GM19438 (cell line): ENCODE measurements around the gene RHOV.

Experiments
- ATAC-seq: cut with Tn5 transposase; IDR thresholded peaks from one replicate; pipeline ENCODE4 v1.9.1; 2021; ENCODE audit warnings: low read depth; ENCODE audit not compliant: unreplicated experiment

Gene RHOV

GRCh38 chr15:40846841-40847222, 27.2 kb downstream of the RHOV start:
- ATAC-seq: no peak

GRCh38 chr15:40845511-40846284, 28.3 kb downstream of the RHOV start:
- no peak for ATAC-seq

DNA sequence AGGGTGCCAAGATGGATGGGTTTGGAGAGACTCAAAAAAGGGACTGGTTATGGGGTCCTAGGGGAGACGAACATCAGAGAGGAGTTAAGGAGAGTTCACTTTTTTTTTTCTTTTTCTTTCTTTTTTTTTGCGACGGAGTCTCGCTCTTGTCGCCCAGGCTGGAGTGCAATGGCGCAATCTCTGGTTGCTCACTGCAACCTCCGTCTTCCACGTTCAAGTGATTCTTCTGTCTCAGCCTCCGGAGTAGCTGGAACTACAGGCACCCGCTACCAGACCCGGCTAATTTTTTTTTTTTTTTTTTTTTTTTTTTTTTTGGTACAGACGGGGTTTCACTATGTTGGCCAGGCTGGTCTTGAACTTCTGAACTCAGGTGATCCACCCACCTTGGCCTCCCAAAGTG, 29.0 kb downstream of the RHOV start:
- ATAC-seq: no peak

- no peak for ATAC-seq
Measured at GRCh38 chr15:40844696-40845030, 29.4 kb downstream of the RHOV start.

DNA sequence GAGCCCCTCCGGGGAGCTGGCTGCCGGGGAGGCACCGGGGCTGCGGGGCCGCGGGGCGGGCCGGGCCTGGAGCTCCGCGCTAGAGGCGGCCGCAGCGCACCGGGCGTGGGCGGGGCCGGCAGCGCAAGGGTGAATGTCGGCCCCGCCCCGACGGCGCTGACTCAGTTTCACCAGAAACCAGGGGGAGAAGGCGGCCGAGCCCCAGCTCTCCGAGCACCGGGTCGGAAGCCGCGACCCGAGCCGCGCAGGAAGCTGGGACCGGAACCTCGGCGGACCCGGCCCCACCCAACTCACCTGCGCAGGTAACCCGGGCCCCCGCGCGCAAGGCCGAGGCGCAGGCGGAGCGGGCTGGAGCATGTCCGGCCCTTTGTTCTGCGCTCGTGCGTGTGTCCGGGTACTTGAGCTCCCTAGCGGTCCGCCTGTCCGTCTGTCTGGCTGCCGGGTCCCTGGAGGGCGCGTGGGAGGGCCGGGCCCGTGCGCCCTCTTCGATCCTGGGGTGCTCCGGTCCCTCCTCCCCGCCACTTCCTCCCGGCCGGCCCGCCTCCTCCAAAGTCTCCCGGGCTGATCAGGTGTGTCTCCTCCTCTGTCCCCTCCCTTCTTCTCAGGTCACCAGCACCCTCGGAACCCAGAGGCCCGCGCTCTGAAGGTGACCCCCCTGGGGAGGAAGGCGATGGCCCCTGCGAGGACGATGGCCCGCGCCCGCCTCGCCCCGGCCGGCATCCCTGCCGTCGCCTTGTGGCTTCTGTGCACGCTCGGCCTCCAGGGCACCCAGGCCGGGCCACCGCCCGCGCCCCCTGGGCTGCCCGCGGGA, 29.9 kb downstream of the RHOV start, which contains the start of gene SPINT1:
Gene SPINT1 (plus strand): TSS at position 164 of the 811 bp plus-strand sequence. CDS start 507 bp downstream, at position 671.
- ATAC-seq: no peak

GRCh38 chr15:40843261-40843884, 30.7 kb downstream of the RHOV start:
- ATAC-seq: no peak

- no peak for ATAC-seq
Measured at GRCh38 chr15:40841741-40842140, 32.3 kb downstream of the RHOV start.

DNA sequence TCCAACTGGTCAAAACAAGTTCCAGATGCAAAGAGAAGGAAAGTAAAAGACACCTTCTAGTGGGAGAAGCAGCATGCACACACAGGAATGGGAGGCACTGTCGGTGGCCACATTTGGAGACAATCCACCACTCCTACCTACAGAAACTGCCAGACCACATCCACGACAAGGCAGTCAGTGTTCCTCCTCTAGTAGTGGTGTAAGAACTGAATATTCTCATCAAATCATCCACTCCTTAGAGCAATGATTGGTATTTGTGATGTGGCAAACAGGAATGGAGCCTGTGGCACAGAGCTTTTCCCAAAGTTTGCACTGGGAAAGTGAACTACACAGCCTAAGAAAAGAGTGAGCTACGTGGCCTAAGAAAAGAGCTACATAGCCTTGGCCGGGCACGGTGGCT, 35.3 kb downstream of the RHOV start:
- ATAC-seq: no peak

DNA sequence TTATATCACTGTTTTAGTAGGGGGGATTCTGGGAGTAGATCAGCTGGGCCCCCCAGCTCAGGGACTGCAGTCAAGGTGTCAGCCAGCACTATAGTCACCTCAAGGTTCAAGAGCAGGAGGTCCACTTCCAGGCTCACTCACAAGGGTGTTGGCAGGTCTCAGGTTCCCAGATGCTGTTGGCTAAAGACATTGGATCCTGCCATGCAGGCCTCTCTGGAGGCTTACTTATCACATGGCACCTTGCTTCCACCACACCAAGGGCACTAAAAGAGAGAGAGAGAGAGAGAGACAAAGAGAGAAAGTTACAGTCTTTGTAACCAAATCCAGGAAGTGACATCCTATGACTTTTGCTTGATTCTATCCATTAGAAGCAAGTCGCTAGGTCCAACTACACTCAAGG, 38.0 kb downstream of the RHOV start:
- ATAC-seq: no peak

- no peak for ATAC-seq
Measured at GRCh38 chr15:40832903-40833302, 41.1 kb downstream of the RHOV start.

DNA sequence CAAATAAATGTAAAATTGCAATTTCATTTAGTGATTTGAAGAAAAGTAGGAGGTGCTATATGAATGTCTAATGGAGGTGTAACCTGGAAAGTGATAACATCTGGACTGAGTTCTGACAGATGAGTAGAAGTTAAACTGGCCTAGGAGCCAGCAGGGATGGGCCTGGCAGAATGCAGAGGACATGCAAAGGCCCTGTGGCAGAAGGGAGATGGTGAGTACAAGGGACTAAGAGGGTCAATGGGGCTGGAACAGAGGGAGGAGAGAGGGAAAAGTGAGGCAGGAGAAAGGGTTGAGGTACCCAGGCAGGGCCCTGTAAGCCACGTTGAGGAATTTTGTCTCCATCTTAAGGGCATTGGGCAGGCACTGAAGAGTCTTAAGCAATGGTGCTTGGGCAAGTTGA, 42.2 kb downstream of the RHOV start:
- ATAC-seq: no peak

DNA sequence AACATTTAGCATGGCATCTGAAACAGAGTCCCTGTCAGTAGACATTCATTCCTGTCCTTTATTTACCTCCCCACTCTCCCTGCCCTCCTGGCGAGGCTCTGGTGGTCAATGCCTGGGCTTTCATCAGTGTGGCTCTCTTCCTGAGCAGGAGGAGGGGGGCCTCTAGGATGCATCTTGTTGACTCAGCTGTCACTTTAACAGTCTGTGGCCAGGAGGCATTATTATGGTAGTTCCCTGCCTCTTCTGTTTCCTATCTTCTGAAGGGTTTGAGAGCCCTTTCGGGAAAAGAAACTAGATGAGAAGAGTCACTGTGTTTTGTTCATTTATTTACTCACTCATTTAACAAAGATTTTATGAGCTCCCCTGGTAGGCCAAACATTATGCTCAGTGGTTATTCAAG, 43.1 kb downstream of the RHOV start:
- ATAC-seq: no peak

DNA sequence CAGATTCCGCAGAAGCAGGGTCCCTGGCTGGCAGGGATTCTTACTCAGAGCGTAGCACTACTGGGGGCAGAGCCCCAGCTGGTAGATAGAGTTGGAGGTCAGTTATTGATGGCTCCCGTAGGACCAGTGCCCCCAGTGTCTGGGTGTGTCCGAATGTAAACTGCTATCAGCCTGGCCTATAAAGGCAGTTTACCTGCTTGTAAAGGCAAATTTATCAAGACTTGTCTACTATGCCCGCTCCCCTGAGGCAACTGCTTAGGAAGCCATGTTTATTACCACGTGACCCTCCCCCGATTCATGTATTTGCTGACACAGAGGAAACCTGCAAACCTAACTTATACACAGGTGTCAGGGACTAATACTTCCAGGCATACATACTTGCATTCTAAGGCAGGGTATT, 44.9 kb downstream of the RHOV start:
- no peak for ATAC-seq

- ATAC-seq: no peak
Measured at GRCh38 chr15:40828447-40829036, 45.5 kb downstream of the RHOV start, which contains the start of gene PPP1R14D. Gene PPP1R14D, minus strand, starts transcription at chr15:40828708. Its CDS starts 67 bp downstream, at chr15:40828641.

DNA sequence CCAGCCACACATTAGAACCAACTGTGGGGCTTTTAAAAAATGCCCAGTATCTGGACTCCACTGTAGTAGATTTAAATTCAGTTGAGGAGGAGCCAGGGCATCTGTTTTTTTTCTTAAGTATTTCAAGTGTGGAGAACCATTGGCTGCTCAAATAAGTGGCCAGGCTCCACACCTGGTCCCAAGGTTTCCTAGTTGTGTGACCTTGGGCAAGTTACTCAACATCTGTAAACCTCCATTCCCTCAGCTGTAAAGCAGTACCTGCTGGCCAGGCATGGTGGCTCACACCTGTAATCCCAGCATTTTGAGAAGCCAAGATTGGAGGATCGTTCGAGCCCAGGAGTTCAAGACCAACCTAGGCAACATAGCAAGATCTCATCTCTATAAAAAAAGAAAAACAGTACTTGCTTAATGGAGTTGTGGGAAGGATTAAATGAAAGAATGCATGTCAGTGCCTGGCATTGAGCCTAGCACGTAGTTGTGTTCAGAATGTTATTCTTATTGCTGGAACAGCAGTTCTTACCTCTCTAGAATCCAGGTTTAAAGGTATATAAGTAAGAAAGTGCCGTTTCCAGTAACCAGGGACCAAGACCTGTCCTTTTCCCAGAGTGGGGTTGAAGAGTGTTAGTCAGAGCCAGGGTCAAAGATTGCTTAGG, 47.5 kb downstream of the RHOV start:
- no peak for ATAC-seq

DNA sequence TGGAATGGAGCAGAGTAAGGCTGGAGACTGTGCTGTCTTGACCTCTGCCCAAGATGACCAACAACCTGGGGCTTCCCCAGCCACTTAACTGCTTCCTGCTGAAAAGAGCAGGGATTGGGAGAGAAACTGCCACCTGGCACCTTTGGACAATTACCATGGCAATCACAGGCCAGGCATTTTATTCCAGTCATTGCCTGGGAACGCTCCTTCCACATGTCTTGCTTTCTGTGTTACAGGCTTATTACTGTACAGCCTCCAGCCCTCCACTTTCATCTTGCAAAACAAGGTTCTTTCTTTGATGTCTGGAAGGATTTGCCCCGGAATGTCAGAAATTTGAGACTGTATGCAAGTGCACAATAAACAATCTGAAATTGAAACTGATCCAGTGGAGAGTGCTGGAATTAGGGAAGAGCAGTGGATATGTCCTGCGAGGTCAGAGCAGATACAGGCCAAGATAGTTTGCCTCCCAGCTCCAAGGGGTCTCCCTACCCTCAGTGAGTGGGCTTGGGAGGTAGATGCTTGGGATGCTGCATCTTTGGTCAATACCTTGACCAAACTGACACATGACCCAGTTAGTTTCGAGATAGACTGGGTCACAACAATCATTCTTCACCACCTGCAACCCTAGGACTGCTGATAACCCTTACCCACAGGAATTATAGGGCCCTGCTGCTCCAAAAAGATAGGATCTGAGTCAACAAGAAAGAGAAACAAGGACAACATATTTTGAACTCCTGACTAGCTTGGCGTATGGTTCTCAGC, 48.2 kb downstream of the RHOV start:
- ATAC-seq: no peak

DNA sequence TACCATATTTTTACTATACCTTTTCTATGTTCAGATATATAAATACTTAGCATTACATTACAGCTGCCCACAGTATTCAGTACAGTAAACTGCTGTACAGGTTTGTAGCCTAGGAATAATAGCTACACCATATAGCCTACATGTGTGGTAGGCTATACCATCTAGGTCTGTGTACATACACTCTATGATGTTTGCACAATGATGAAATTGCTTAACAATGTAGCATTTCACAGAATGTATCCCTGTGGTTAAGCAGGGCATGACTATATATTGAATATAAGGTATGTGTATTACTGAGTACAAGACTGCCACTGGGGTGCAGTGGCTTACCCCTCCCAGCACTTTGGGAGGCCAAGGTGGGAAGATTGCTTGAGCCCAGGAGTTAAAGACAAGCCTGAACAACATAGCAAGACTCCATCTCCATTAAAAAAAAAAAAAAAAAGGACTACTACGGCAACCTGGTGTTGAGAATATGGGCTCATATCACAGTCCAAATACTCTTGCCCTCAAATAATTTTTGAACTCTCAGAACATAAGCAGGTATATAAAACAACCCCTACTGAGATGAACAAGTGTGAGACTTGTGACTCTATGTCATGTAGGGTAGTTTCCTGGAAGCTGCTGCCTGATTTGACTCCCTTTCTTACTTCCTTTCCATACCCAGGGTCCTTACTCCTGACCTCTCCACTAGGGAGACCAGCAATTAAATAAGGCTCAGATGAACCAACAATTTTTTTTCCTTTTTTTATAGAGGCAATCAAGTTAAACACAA, 50.3 kb downstream of the RHOV start:
- no peak for ATAC-seq
